ENCODE measurements around the gene PRODH2. TPM values are rescaled to one million over a fixed set of nuclear protein-coding genes. Genes with fewer than 3 reads are reported as not detected.

Gene PRODH2, protein sequence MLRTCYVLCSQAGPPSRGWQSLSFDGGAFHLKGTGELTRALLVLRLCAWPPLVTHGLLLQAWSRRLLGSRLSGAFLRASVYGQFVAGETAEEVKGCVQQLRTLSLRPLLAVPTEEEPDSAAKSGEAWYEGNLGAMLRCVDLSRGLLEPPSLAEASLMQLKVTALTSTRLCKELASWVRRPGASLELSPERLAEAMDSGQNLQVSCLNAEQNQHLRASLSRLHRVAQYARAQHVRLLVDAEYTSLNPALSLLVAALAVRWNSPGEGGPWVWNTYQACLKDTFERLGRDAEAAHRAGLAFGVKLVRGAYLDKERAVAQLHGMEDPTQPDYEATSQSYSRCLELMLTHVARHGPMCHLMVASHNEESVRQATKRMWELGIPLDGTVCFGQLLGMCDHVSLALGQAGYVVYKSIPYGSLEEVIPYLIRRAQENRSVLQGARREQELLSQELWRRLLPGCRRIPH
- total RNA-seq (ENCODE audit: low replicate concordance): not detected in 2 replicates

- no peak within 1 kb of the TSS for H3K4me3 ChIP-seq (ENCODE audit: low read depth, low read length)
- no peak for DNase-seq (ENCODE audit: low read depth)
- TF ChIP-seq CTCF (IDR thresholded peaks at IDR 0.05; ENCODE audit: insufficient read depth, low read length): no peak
These were observed at the start of gene PRODH2 for GRCh38 chr19:35812220-35813042. TSS of gene PRODH2 (minus strand) at chr19:35812845. CDS start at chr19:35812805, 40 bp downstream.

- H3K4me3 ChIP-seq (ENCODE audit: low read depth, low read length): no peak overlapping the region
- TF ChIP-seq CTCF (IDR thresholded peaks at IDR 0.05; ENCODE audit: insufficient read depth, low read length): no peak
- no peak for DNase-seq (ENCODE audit: low read depth)
These were observed 49.1 kb upstream of the PRODH2 start for GRCh38 chr19:35861640-35862160.

DNA sequence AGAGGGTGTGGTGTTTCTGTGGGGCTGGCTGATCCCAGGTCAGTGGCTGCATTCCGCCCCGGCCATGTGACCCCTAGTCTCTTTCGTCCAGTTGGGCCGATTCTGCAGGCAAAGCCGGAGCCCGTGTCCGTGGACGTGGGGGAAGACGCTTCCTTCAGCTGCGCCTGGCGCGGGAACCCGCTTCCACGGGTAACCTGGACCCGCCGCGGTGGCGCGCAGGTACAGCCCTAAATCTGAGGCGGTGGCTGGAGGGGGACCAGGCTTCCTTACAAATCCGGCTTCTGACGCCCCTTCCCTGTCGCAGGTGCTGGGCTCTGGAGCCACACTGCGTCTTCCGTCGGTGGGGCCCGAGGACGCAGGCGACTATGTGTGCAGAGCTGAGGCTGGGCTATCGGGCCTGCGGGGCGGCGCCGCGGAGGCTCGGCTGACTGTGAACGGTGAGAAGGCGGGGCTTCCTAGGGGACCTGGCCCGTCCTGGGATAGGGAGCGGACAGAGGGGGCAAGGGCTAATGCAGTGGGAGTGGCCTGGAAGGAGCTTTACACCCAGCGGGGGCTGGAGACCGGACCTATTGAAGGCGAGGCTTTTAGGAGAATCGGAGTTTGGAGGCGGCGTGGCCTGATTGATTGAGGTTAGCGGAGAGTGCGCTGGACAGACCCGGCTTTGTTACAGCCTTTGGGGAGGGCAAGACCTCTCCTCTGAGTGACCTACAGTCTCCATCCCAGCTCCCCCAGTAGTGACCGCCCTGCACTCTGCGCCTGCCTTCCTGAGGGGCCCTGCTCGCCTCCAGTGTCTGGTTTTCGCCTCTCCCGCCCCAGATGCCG, 48.4 kb upstream of the PRODH2 start:
- TF ChIP-seq CTCF (IDR thresholded peaks at IDR 0.05; ENCODE audit: insufficient read depth, low read length): no peak
- H3K4me3 ChIP-seq (ENCODE audit: low read depth, low read length): no peak overlapping the region
- DNase-seq (ENCODE audit: low read depth): no peak

GRCh38 chr19:35860436-35860817, 47.8 kb upstream of the PRODH2 start:
- DNase-seq (ENCODE audit: low read depth): no peak
- no peak for TF ChIP-seq CTCF (IDR thresholded peaks at IDR 0.05; ENCODE audit: insufficient read depth, low read length)
- no peak overlapping the region for H3K4me3 ChIP-seq (ENCODE audit: low read depth, low read length)

DNA sequence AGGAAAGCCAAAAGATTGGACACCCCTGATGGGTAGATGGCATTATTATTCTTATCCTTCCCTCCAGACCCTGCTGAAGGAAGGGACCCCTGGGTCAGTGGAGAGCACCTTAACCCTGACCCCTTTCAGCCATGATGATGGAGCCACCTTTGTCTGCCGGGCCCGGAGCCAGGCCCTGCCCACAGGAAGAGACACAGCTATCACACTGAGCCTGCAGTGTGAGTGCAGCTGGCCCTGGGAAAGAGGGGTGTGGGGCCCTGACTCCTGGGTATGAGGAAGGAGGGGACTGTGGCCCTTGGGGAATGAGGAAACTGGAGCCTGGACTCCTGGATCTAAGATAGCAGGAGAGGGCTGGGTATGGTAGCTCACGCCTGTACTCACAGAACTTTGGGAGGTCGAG, 46.8 kb upstream of the PRODH2 start:
- DNase-seq (ENCODE audit: low read depth): no peak
- H3K4me3 ChIP-seq (ENCODE audit: low read depth, low read length): no peak overlapping the region
- no peak for TF ChIP-seq CTCF (IDR thresholded peaks at IDR 0.05; ENCODE audit: insufficient read depth, low read length)

- TF ChIP-seq CTCF (IDR thresholded peaks at IDR 0.05; ENCODE audit: insufficient read depth, low read length): no peak
- DNase-seq (ENCODE audit: low read depth): no peak
- H3K4me3 ChIP-seq (ENCODE audit: low read depth, low read length): no peak overlapping the region
These were observed 45.7 kb upstream of the PRODH2 start for GRCh38 chr19:35858311-35858710.
